ENCODE measurements around the gene S100A5.
"Not testable (repeated sequence)": the region's sequence is repeated elsewhere in the genome, so short reads cannot be mapped to it uniquely, and the experiment has no call there.

Gene S100A5

DNA sequence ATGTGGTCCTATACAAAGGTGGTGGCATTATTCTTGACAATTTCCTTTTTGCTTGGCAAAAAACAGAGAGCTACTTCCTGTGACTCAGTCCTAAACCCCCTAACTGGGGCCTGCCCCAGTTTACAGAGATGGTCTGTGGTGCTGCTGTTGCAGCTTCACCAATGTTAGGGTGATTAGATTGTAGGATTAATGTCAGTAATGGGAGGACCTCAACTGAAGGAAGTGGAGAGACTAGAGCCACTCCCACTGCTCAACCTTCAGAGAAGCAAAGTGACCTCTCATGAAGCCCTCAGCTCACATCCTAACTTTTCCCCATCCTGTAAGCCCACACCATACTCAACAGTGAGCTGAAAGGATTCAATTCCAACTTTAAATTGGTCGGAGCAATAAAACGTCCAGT is 8.6 kb downstream of the S100A5 start:
- no peak for DNase-seq

DNA sequence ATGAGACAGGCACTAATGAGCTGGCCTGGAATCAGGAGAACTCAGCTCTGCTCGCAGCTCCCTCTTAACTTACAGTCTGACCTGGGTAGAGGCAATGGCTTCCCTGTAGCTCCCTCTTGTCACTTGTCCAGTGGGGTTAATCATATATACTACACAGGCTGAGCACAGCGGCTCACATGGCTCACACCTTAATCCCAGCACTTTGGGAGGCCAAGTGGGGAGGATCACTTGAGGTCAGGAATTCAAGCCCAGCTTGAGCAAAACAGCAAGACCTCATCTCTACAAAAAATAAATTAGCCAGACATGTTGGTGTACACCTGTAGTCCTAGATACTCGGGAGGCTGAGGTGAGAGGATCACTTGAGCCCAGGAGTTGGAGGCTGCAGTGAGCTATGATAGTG is 9.1 kb downstream of the S100A5 start:
- no peak for DNase-seq

DNA sequence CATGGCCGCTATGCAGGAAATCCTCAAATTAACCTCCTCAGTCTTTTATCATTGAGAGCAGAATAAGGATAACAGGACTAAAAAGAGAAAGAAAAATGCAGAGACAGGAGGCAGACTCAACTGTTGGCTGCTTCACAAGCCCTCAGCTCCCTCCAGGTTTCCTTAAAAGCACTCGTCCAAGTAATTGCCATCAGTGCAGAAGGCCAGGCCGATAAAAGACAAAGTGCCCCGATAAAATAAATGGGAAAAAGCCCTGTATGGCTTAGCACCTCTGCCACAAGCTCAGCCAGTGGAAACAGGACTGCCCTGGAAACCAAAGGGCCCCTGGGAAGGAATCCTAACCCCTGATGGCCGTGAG is 13.1 kb downstream of the S100A5 start:
- DNase-seq = no peak

DNA sequence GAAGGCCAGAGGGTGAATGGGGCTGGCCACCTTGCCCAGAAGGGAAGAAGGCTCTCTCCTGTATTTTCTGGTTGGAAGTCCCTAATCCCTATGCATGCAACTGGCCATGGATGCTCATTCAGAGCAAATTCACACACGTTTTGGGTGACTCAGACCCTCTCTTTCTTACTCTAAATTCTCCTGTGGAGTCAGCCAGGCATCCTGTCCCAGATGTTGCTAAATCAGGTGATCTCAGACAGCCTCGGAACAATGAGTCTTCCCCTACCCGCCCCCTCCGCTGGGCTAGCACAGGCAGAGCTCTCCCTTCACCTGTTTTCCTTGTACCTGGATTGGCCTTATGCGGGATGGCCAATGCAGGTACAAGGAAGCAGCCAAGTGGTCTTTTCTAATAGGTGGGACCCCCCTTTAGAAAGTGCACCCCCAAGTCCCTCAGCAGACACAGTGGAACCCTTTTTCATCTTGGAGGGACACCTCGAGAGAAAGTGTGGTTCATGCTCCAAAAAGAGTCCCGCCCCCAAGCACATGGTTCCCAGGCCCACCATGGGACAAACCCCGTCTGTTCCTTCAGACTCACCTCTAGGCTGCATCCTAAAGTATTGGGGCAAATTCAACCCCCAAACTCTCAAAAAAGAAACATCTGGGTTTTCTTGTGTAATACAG is 13.6 kb downstream of the S100A5 start:
- no peak for DNase-seq

DNA sequence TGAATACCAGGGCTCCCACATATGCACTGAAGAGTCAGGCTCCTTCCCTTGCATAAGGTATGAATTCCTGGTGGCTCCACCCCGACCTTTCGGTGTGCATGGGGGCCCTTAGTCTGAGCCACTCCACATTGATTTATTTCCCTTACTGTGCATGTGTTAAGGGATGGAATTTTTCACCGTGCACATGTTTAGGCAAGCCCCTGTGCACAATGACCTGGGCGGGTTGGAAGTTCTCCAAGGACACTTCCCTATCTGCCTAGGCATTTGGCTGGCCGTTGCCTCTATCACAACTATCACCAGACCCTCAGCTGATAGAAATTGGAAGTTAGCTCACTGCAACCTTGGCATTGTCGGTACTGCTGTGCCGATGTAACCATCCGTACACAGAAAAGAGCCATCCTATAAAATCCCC is 14.6 kb downstream of the S100A5 start:
- no peak for DNase-seq

DNA sequence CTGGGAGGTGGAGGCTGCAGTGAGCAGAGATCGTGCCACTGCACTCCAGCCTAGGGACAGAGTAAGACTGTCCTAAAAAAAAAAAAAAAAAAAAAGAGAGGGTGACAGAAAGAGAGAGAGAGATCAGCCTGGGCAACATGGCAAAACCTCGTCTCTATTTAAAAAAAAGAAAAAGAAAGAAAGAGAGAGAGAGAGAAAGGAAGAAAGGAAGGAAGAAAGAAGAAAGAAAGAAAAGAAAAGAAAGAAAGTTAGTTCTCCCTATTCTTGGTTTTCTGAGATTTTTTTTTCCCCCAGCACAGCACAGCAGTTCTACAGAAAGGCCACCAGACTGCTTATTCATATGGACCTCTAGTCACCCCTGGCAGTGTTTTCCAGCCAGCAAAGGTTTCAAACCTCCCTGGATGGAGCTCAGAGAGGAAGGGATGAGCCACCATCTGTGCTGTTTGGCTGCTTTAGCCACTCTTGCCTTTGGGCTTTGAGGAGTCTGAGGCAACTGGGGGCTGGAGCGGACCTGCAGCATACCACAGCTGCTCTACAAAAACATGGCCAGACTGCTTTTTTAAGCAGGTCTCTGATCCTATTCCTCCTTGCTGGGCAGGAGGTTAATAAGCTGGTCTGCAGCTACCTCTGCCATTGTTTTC is 15.5 kb downstream of the S100A5 start:
- DNase-seq = no peak

DNA sequence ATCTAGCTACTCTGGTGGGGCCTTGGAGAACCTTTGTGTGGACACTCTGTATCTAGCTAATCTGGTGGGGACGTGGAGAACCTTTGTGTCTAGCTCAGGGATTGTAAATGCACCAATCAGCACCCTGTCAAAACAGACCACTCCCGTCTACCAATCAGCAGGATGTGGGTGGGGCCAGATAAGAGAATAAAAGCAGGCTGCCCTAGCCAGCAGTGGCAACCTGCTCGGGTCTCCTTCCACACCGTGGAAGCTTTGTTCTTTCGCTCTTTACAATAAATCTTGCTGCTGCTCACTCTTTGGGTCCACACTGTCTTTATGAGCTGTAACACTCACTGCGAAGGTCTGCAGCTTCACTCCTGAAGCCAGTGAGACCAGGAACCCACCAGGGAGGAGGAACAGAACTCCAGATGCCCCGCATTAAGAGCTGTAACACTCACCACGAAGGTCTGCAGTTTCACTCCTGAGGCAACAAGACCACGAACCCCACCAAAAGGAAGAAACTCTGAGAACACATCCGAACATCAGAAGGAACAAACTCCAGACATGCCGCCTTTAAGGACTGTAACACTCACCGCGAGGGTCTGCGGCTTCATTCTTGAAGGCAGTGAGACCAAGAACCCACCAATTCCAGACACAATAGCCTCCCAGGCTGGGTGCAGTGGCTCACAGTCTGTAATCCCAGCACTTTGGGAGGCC is 18.2 kb downstream of the S100A5 start:
- not testable (repeated sequence) for DNase-seq

DNA sequence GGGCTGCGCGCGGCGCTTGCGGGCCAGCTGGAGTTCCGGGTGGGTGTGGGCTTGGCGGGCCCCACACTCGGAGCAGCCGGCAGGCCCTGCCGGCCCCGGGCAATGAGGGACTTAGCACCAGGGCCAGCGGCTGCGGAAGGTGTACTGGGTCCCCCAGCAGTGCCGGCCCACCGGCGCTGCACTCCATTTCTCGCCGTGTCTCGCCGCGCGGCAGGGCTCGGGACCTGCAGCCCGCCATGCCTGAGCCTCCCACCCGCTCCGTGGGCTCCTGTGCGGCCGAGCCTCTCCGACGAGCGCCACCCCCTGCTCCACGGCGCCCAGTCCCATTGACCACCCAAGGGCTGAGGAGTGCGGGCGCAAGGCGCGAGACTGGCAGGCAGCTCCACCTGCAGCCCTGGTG is 18.9 kb downstream of the S100A5 start:
- DNase-seq = not testable (repeated sequence)

DNA sequence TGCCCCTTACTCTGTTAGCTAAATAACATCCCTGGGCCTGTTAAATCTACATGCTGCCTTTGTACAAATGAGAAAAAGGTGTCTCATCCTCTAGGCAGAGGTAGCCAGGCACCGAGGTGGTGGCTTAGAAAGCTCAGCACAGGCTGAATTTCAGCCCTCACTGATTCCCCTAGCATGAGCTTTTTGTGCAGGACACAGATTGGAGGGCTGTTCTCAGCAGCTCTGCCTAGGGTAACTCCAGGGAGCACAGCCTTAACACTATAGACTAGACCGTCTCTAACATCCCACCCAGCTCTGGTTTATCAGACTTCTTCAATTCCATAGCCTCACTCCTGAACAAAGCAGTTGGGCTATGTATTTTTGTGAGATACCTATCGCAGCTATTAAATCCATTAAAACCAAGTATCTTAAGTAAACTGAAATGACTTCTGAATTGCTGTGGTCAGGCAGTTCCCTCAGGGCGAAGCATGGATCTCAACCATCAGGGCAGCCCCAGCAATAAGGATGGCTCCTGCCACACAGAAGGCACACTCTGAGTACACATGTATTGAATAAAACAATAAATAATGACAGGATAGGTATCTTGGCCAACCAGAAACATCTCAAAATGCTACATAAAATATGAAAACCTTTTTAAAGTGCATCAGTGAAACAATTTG is 19.8 kb downstream of the S100A5 start:
- no peak for DNase-seq

DNA sequence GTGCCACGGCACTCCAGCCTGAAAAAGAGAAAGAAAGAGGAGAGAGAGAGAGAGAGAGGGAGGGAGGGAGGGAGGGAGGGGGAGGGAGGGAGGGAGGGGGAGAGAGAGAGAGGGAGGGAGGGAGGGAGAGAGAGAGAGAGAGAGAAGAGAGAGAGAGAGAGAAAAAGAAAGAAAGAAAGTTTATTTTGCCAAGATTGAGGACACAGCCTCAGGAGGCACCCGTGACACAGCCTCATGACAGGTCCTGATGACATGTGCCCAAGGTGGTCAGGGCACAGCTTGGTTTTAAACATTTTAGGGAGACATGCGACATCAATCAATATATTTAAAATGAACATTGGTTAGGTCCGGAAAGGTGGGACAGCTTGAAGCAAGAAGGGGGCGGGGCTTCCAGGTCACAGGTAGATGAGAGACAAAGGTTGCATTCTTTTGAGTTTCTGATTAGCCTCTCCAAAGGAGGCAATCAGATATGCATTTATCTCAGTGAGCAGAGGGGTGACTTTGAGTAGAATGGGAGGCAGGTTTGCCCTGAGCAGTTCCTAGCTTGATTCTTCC is 20.5 kb downstream of the S100A5 start:
- DNase-seq = not testable (repeated sequence)

DNA sequence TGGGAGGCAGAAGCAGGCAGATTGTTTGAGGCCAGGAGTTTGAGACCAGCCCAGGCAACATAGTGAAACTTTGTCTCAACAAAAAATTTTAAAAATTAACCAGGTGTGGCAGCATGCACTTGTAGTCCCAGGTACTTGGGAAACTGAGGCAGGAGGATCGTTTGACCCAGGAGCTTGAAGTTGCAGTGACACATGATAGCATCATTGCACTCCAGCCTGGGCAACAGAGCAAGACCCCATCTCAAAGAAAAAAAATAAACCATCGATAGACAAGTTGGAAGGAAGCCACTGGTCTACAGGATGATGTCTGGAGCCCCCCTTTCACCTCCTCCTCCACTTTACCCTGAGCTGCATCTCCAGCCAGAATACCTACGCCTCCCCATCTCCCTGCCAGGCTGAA is 21.5 kb downstream of the S100A5 start:
- DNase-seq = no peak

DNA sequence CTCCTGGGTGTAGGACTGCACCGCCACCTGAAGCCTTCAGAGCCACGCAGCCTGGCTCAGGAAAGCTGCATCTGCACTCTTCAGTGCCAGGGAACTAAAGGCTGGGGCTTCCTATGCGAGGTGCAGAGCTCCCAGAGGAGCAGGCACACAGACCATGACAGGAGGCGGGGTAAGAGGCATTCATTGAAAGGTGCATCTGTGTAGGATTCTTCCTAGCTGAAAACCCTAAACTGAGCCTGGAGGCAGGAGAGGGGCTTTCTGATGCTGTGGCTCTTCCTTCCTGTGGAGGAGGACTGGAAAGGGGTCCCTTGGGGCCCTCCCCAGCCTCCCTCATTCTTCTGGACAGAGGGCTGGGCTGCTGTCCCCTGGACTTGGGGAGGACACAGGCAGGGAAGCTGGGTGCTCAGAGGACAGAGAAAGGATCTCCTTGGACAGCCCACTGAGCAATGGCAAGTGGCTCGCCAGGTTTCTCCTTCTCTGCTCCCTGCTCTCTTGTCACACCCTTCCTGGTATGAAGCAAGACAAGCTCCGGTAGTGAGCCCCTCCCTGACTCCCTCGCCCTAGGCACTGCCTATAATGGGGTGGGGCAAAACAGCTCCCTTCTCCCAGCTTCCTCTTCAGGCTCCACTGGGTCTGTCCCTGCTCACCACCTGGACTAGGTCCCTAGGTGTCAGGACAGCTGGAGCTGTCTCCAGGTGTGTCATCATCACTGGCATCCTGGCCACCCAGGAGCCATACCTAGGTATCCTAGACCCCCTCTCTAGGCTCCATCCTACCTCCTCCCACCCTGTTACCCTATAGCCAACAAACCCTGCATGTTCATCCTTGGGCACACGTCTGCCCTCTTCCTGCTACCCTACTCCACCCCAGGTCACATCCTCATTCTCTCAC is 25.0 kb downstream of the S100A5 start:
- no peak for DNase-seq

DNA sequence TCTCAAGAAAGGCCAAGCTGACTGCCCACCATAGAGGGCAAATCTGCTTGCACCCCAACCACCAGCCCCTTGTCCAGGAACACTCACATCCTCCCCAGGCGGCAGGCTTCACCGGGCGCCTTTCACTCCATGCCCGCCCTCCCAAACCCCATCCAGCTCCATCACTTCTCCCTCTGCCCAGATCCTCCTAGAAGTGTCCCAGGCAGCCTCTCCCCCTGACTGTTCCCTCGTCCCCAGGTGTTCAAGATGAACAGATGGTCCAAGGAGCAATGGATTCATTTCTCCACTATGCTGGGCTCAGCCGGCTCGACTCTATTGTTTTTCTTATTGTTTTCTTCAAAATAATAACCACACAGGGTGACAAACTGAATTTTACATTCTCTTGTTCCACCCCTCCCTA is 27.1 kb downstream of the S100A5 start:
- no peak for DNase-seq

DNA sequence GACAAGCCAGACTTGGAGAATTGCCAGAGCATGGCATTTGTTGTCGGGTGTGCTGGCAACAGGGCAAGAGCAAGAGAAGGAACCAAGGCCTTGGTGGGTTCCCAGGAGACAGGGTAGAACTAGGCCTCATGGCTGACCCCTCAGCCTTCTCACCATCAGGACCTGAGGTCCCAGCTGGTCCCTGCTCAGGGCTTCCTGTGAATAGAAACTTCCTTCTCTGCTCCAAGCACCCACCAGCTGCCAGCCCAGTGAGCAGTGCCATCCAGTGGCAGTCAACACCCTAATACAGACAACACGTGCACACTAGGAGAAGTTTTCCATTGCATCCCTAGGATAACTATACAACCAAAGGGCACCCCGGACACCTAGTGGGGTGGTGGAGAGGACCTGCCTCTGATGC is 27.7 kb downstream of the S100A5 start:
- no peak for DNase-seq

DNA sequence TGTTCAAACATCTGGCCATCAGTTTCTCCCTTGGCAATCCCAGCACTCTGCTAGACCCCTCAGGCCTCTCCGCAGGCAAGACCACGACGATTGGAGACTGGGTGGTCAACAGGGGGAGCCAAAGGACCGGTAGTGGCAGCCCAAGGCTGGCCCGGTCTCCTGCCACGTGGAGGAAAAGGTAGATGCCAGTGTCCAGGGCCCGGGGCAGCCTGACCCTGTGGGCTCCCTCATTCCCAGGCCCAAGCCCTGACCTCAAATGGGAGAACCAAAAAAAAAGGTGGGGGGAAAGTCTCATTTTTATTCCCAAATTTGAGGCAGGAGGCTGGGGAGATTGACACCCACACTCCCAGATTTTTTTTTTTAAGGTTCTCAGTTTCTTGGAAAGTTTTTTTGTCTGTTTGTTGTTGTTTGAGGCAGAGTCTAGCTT is 29.7 kb downstream of the S100A5 start:
- DNase-seq = no peak

DNA sequence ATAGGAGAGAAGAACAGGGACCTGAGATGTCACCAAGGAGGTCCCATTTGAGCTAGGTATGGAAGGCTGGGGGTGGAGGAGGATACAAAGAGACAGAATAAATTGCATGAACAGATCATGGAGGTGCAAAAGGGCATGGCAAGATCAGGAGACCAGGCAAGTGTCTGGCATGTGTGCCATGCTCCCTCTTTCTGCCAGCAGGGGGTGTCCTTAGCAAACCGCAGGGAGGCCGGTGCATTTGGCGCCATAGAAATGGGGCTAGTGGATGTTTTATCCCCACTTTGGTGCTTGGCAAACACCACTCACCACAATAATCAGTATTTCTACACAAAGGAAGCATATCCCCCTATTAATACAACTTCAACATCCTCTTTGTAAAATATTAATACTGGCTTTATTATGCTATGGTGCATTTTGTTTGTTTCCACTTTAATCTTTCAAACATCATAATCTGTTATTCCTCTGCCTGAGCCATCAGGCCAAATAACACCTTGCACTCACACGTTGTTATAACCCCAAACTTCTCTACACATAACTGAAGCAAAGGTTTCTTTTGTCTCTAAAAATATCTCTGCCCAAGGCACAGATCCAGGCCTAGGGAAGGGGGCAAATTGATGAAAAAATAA is 30.9 kb downstream of the S100A5 start:
- no peak for DNase-seq

DNA sequence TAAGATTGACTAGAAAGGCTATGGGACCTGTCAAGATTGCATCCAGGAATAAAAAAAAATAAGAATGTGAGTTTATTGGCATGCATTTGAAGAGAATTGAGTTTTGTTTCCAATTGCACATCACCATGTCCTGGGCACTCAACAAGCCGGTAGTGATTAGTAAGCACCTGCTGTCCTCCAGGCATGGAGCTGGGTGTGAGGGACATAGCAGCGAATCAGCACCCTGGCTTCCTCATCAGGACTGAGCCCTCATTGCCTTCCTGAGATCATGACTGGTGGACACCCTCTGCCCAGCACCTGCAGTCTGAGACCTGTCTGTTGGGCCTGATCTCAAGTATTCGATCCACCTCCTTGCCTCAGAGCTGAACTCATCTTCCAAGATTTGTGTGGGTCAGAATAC is 31.7 kb downstream of the S100A5 start:
- no peak for DNase-seq

DNA sequence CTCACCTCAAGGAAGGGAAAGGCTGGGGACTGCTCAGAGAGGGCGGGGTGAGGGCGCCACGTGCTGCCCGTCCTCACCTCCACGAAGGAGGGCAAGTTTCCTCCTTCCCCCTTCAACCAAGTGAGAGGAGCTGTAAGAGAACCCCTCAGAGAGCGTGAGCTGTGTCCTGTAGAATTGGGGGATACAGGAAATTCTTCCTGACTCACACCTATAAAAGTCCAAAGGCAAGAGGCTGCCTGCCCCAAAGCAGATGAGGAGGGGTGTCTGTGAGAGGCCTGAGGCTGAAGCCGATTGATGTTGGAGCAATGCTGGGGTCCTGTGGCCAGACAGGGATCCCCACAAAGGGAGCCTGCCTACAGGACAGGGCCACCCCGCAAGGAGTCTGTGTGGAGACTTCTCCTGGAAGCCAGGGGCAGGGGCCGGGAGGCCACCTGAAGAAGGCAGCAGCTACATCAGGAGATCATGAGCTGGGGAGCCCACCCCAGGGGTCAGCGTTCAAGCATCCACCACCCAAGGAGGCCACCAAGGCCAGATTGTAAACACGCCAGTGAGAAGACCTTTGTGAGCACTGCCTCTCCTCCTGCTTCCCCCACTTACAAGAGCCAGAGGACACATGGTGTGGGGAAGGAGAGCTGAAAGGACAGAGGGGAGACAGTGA is 32.7 kb downstream of the S100A5 start:
- DNase-seq = no peak

DNA sequence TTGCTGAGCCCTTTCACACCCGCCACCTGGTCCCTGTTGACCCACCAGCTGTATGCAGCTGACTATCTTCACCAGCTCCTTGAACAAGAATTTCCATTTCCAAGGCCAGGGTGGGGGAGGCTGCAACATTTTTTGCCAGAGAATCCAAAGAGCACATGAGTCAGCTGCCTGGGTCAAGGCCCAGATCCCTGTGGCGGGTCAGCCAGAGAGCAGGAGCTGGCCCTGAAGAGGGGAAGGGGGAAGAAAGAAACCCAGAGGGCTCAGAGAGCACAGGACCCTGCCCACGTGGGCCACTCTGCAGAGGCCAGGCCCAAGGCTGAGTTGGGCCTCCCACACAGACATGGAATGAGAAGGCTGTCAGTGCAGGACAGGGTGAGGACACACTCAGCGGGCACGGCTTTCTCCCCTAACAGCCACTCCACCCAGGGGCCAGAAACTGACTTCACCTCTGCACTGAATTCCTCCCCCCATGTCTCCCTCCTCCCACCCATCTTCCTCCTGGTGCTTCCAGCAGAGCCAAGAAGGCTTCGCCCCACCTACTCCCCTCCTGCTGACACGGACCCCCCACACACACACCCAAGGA is 33.8 kb downstream of the S100A5 start:
- no peak for DNase-seq

DNA sequence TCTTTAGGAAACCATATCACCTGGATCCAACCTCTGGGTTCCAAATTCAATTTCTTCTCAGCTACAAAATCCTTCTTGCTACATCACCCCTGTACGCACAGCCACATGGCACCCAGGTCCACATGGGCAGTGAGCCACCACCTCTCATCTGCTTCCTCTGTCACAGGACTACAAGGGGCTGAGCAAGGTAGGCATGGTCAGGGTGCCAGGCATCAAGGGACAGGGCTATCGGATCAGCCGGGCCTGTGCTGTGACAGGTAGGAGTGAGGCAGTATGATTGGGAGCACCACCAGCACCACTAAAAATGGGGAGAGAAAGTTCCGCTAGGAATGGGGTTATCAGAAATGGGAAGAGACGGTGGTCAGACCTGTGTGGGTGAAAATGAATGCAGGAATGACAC is 34.3 kb downstream of the S100A5 start:
- DNase-seq = no peak

DNA sequence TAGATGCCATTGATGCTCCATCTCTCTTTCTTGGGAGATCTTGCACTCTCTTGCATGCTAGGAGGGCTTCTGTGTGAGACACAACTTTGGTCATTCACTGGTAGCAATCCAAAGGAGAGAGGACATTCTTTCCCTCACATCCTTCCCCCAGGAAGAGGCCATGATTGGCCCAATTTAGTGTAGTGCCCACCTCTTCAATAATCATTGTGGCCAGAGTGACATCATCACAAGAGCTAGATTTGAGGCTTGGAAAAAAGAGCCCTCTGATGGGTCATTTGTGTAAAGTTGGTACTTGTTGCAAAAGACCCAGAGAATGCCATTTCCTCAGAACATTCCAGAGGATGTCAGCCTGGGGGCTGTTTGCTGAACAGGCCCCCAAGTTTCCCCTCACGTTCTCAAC is 35.2 kb downstream of the S100A5 start:
- no peak for DNase-seq
